ENCODE results near the gene SLC10A7. TPM values are rescaled to one million over a fixed set of nuclear protein-coding genes. Genes with fewer than 3 reads are reported as not detected.

The SLC10A7 gene
- total and polyA plus RNA-seq, 7 donors, result 1.3 to 5.7 (median 3.9) TPM

- DNase-seq, result no peak
- no peak for ATAC-seq
- no peak overlapping the region for H3K4me3 ChIP-seq
- intact Hi-C loops (cut with DNase I), result no loop called here
- TF ChIP-seq, protein P1, sequence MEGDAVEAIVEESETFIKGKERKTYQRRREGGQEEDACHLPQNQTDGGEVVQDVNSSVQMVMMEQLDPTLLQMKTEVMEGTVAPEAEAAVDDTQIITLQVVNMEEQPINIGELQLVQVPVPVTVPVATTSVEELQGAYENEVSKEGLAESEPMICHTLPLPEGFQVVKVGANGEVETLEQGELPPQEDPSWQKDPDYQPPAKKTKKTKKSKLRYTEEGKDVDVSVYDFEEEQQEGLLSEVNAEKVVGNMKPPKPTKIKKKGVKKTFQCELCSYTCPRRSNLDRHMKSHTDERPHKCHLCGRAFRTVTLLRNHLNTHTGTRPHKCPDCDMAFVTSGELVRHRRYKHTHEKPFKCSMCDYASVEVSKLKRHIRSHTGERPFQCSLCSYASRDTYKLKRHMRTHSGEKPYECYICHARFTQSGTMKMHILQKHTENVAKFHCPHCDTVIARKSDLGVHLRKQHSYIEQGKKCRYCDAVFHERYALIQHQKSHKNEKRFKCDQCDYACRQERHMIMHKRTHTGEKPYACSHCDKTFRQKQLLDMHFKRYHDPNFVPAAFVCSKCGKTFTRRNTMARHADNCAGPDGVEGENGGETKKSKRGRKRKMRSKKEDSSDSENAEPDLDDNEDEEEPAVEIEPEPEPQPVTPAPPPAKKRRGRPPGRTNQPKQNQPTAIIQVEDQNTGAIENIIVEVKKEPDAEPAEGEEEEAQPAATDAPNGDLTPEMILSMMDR (IDR thresholded peaks at IDR 0.05), result no peak
- H3K27ac ChIP-seq, result no peak overlapping the region
- no peaks in the 10 kb centered on the region for H3K27me3 ChIP-seq (ENCODE audit: insufficient read depth in 3 of 3, low read length in 2 of 3)
- no peaks in the 10 kb centered on the region for H3K36me3 ChIP-seq (ENCODE audit: insufficient read depth in 1 of 2, low read depth in 1 of 2)
- H3K4me1 ChIP-seq, result no peaks in the 10 kb centered on the region
- WGBS, 3 donors, result 88 to 100% (median 100%) methylated on average over 1 of the region's 1 CpG
- no peaks in the 10 kb centered on the region for H3K9me3 ChIP-seq
Observed at GRCh38 chr4:146469022-146469421, 52.7 kb downstream of the SLC10A7 start.

DNA sequence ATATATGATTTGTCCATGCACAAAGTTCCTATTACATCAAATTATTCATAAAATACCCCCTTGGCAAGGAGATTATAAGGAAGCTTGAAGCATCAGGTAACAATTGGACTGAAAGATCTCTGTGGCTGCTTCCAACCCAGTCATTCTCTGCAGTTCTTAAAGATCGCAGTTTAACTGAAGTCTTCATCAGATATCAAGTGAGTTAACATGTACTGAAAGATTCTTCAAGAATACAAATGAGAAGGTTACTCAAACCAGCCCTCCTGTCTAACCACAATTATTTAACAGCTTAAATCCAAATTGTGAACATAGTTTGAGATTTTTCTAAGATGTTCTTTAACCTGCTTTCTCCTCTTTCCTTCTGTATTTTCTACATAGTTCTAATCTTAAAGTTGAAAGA, 56.1 kb downstream of the SLC10A7 start:
- H3K36me3 ChIP-seq (ENCODE audit: insufficient read depth in 1 of 2, low read depth in 1 of 2), result peaks cover 0 to 3% of the 10 kb centered on the region in 2 donors
- no peaks in the 10 kb centered on the region for H3K27me3 ChIP-seq (ENCODE audit: insufficient read depth in 3 of 3, low read length in 2 of 3)
- ATAC-seq, result no peak
- DNase-seq, result no peak
- TF ChIP-seq, protein P1 (IDR thresholded peaks at IDR 0.05), result no peak
- 79 to 94% (median 88%) methylated on average over 1 of the region's 1 CpG for WGBS, 3 donors
- H3K9me3 ChIP-seq, result no peaks in the 10 kb centered on the region
- H3K27ac ChIP-seq, result no peak overlapping the region
- H3K4me3 ChIP-seq, result no peak overlapping the region
- no peaks in the 10 kb centered on the region for H3K4me1 ChIP-seq
- intact Hi-C loops (cut with DNase I), result no loop called here

DNA sequence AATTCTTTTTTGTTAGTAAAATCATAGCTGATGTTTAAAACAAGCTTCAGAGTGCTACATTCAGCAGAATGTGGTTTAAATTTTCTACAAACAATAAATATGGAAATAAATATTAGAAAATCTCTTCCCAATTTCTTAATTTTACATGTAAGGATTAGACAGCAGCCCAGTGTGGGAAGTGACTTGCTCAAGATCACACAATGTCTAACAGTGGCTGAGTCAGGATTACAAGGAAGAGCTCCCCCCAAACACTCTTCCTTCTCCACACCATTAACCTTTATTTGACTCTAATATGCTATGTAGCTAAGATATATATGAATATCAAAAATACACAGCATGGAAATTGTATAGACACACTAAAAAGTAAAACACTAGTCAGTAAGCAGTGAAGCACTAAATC, 59.5 kb downstream of the SLC10A7 start:
- TF ChIP-seq, protein P1 (IDR thresholded peaks at IDR 0.05), result no peak
- H3K27ac ChIP-seq, result no peak overlapping the region
- DNase-seq, result no peak
- no peaks in the 10 kb centered on the region for H3K27me3 ChIP-seq (ENCODE audit: insufficient read depth in 3 of 3, low read length in 2 of 3)
- H3K4me3 ChIP-seq, result no peak overlapping the region
- H3K4me1 ChIP-seq, result no peaks in the 10 kb centered on the region
- H3K9me3 ChIP-seq, result no peaks in the 10 kb centered on the region
- peaks cover 0 to 3% of the 10 kb centered on the region in 2 donors for H3K36me3 ChIP-seq (ENCODE audit: insufficient read depth in 1 of 2, low read depth in 1 of 2)
- intact Hi-C loops (cut with DNase I), result no loop called here
- ATAC-seq, result no peak

GRCh38 chr4:146458594-146458993, 63.1 kb downstream of the SLC10A7 start:
- no peak overlapping the region for H3K27ac ChIP-seq
- H3K4me3 ChIP-seq, result no peak overlapping the region
- WGBS, 3 donors, result 53 to 78% (median 69%) methylated on average over 1 of the region's 1 CpG
- DNase-seq (no peak), ATAC-seq (no peak)
- H3K36me3 ChIP-seq (ENCODE audit: insufficient read depth in 1 of 2, low read depth in 1 of 2), result peaks cover 0 to 3% of the 10 kb centered on the region in 2 donors
- TF ChIP-seq, protein P1 (IDR thresholded peaks at IDR 0.05), result no peak
- intact Hi-C loops (cut with DNase I), result no loop called here
- H3K27me3 ChIP-seq (ENCODE audit: insufficient read depth in 3 of 3, low read length in 2 of 3), result no peaks in the 10 kb centered on the region
- no peaks in the 10 kb centered on the region for H3K4me1 ChIP-seq
- no peaks in the 10 kb centered on the region for H3K9me3 ChIP-seq

DNA sequence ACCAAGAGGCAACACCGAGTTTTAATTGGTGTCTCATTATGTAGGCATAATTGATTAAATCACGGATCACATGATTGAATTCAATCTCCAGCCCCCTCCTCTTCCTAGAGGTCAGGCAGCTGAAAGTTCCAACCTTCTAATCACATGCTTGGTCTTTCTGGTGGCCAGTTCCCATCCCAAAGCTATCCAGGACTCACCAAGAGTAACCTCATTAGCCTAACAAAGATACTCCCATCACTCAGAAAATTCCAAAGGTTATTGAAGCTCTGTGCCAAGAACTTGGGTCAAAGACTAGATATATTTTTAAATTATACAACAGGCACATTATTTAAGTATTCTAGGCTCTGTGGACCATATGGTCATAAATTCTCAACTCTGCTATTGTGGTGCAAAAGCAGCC, 65.1 kb downstream of the SLC10A7 start:
- intact Hi-C loops (cut with DNase I), result no loop called here
- no peaks in the 10 kb centered on the region for H3K9me3 ChIP-seq
- no peak for ATAC-seq
- no peaks in the 10 kb centered on the region for H3K36me3 ChIP-seq (ENCODE audit: insufficient read depth in 1 of 2, low read depth in 1 of 2)
- no peak for DNase-seq
- no peak overlapping the region for H3K27ac ChIP-seq
- H3K4me3 ChIP-seq, result no peak overlapping the region
- H3K4me1 ChIP-seq, result no peaks in the 10 kb centered on the region
- 82 to 85% (median 84%) methylated on average over 2 of the region's 2 CpGs for WGBS, 3 donors
- TF ChIP-seq, protein P1 (IDR thresholded peaks at IDR 0.05), result no peak
- H3K27me3 ChIP-seq (ENCODE audit: insufficient read depth in 3 of 3, low read length in 2 of 3), result no peaks in the 10 kb centered on the region
